ENCODE measurements around the gene IGF2.

Gene IGF2

GRCh38 chr11:2156416-2157182, 17.4 kb upstream of the IGF2 start:
- H3K4me3 ChIP-seq (ENCODE audit: low read length): no peak overlapping the region
- DNase-seq (ENCODE audit: low read depth, low spot score): no peak

GRCh38 chr11:2155511-2155910, 16.3 kb upstream of the IGF2 start:
- H3K4me3 ChIP-seq (ENCODE audit: low read length): no peak overlapping the region
- DNase-seq (ENCODE audit: low read depth, low spot score): no peak

DNA sequence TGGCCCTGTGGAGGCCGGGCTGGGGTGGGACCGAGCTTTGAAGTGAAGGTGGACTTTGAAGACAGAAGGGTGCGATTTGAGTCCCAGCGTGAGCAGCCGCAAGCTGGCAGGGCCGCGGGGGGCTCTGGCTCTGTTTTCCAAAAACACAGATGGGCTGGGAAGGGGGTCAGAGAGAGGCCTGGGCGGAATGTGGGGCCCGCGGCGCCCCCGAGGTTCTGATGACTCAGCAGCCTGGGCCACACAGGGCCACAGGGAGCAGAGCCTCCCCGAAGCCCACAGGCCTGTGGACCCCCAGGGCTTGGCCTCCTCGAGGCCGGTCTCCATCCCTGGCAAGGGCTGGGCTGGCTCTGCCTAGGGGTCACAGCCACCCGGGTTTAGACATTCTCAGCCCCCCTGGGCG, 15.7 kb upstream of the IGF2 start:
- H3K4me3 ChIP-seq (ENCODE audit: low read length): no peak overlapping the region
- DNase-seq (ENCODE audit: low read depth, low spot score): no peak

- no peak overlapping the region for H3K4me3 ChIP-seq (ENCODE audit: low read length)
Observed at GRCh38 chr11:2154195-2154585, 15.0 kb upstream of the IGF2 start.

DNA sequence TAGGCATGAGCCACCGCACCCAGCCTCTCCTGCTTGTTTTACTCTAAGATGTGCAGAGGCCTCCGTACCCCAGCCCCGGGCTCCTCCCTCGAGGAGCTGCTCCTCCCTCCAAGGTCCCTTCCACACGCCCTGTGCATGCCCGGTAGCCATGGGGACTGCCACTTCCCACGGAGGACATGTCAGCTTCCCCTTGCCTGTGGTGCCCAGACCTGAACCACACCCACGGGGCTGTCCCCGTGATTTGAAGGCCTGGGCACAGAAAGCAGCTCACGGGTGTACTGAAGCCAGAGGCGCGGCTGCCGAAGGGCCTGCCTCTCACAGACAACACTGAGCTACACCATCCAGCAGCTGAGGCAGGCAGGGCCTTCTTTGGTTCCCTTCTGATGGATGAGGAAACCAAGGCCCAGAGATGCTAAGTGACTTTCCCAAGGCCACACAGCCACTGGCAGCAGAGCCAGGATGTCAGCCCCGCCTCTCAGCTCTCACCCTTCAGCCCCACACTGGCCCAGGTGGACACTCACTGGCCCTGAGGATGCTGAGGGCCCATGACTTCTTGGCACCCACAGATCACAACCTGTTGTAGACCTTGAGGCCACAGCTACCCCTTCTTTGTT, 14.5 kb upstream of the IGF2 start:
- no peak for DNase-seq (ENCODE audit: low read depth, low spot score)
- no peak overlapping the region for H3K4me3 ChIP-seq (ENCODE audit: low read length)

More at GRCh38 chr11:2154195-2154585, 15.0 kb upstream of the IGF2 start:
- DNase-seq (ENCODE audit: low read depth, low spot score): no peak

DNA sequence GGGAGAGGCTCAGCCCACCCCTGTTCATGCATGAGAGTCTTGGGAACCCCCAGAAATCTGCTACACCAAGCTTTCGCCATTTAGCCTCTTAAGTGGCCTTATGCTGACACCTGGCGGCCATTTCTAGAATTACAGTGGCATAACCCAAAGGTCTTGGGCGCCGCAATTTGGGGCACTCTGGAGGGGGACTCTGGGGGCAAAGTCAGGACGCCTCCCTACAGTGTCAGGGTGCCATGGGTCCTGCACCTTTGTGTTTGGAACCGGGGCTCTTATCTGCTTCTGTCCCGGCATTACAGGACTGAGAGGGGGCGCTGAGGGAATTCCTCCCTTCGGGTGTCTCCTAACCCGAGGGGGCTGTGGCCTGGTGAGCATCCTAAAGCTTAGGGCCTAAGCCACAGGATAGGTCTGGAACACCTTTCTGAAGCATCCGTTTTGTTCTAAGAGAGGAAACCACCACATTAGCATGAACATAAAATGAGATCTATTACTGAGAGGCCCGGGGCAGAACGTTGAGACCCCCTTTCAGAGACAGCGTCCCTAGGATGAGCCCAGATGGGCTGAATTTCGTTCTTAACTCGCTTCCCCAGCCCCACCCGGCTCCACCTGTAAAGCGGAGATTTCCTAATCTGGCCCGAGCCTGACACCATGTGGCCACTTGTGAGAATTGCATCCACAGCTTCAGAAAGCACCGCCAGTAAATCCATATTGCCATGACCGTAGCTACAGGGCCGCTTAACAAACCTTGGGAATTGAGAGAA, 12.5 kb upstream of the IGF2 start:
- no peak overlapping the region for H3K4me3 ChIP-seq (ENCODE audit: low read length)
- peak; percentile 65 for DNase-seq (ENCODE audit: low read depth, low spot score)

DNA sequence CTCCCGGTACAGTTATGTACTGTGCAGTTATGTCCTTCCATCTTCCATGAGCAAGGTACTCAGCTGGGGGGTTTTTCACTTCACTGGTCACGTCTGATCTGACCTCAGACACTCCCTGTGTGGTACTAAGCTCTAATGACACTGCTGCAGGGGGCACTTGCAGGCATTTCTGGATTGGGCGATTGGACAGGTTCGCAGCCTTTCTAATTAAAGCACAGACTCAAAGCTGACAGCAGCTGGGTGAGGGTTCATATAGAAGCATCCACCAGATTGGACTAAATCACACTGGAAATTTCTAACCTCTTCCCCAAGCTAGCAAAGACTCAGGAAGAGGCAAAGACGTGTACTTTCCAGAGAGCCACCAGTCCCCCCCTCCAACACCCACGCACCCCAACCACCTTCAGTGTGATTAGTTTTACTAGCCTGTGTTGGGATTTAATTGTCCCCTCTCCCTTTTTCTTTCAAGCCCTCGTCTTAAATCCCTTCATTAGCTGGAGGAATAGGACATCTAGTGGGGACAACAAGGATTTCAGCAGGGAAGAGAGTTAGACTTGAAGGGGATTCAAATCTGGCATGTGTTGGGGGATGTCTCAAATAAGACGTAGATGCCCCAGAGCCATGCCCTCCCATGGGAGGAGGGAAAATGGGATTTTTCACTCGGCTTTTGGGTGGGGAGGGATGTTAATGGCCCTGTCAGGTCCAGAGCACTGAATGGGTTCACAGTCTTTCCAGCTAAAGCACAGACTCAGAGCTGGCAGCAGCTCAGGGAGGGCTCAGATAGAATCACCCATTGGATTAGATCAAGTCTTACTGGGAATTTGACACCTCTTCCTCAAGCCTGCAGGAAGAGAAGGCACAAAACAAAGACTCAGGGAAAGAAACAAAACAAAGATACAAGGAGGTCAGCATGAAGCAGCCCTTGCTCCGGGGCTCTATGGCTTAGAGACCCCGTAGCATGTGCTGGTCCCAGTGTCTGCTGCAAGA, 11.0 kb upstream of the IGF2 start:
- no peak for DNase-seq (ENCODE audit: low read depth, low spot score)
- H3K4me3 ChIP-seq (ENCODE audit: low read length): no peak overlapping the region

DNA sequence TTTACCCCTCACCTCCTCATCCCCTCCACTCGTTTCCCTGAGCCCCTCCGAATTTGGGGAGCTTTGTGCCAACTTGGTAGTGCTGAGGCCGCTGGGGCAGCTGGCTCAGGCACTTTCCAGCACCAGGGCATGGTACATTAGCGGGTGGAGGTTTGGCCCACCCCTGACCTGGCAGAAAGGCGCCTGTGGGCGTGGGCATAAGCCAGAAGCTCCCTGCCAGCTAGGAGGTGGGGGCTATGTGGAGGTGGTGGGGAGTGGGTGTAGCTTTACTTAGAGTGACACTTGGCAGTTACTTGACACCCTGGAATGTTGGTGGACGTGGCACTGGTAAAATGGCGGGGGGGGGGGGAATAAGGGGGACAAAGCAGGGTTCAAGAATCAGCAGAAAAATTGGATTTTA, 10.3 kb upstream of the IGF2 start:
- DNase-seq (ENCODE audit: low read depth, low spot score): no peak
- no peak overlapping the region for H3K4me3 ChIP-seq (ENCODE audit: low read length)

DNA sequence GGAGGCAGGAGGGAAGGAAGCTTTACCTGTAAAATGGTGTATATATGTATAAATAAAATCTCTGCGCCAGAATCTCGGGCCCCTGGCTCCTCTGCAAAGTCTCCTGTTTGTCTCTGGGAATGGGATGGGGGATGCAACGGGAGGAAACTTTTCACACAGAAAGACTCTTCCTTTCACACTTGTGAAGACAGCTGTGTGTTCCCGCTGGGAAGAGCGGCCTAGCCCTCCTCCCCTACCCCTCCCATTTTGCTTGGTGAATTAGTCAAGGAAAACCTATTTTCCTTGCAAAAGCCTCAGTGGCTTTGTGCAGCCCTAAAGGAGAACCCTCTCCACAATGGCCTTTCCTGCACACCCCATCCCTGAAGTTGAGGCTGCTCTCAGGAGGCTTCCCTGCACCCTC, 9.4 kb upstream of the IGF2 start:
- no peak overlapping the region for H3K4me3 ChIP-seq (ENCODE audit: low read length)
- no peak for DNase-seq (ENCODE audit: low read depth, low spot score)

- no peak for DNase-seq (ENCODE audit: low read depth, low spot score)
Observed at GRCh38 chr11:2147391-2147790, 8.2 kb upstream of the IGF2 start.

DNA sequence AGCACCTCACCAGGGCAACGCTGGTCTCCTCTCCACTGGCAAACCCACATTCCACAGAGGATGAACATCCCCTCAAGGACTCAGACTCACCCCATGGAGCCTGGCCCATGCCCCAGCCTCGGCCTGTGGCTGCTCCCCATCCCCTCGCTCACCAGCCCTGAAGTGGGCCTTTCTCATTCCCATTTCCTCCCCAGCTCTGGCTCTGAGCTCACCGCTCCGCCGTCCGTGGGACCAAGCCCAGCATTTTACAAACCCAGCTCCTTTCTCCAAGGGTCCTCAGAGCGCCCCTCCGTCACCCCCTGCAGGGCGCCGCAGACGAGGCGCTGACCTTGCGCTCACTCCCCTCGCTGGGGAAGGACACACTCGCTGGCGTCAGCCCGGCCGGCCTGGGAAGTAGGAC, 6.9 kb upstream of the IGF2 start:
- no peak for DNase-seq (ENCODE audit: low read depth, low spot score)
- no peak overlapping the region for H3K4me3 ChIP-seq (ENCODE audit: low read length)

More at GRCh38 chr11:2147391-2147790, 8.2 kb upstream of the IGF2 start:
- no peak overlapping the region for H3K4me3 ChIP-seq (ENCODE audit: low read length)

DNA sequence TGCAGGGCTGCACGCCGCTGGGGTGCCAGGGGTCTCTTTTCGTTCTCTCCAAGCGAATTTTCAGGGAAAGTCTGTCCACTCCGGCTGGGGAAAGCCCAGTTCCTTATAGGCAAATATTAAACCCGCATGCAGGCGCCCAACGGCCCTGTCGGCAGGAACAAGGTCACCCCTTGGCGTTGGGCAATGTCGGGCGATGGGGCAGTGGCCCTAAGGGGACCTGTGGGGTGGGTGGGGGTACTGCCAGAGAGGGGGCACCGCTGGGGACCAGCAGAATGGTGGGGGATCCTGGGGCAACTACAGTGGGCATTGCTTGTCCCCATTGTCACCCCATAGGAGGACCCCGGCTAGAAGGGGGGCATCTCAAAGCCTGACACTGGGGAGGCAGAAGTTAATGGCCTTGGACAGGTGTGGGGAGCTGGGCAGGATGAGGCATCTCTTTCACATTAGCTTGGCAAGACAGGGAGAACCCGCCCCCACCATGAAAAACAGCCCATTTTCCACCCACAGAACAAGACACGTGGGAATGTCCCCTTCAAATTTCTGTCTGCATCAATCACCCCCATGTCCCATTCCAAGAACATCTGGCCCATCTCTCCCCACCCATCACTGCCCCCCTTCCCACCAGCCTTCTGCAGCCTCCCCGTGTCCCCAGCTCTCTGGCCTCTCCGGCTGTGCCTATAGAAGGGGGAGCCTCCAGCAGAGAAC, 5.5 kb upstream of the IGF2 start:
- DNase-seq (ENCODE audit: low read depth, low spot score): no peak
- no peak overlapping the region for H3K4me3 ChIP-seq (ENCODE audit: low read length)

GRCh38 chr11:2143799-2144543, 4.8 kb upstream of the IGF2 start:
- DNase-seq (ENCODE audit: low read depth, low spot score): no peak
- H3K4me3 ChIP-seq (ENCODE audit: low read length): no peak overlapping the region

- H3K4me3 ChIP-seq (ENCODE audit: low read length): no peak overlapping the region
- no peak for DNase-seq (ENCODE audit: low read depth, low spot score)
Observed at GRCh38 chr11:2143477-2143798, 4.2 kb upstream of the IGF2 start.

- no peak for DNase-seq (ENCODE audit: low read depth, low spot score)
- H3K4me3 ChIP-seq (ENCODE audit: low read length): no peak overlapping the region
Observed at GRCh38 chr11:2142762-2143202, 3.6 kb upstream of the IGF2 start.

GRCh38 chr11:2142300-2142759, 3.1 kb upstream of the IGF2 start:
- no peak overlapping the region for H3K4me3 ChIP-seq (ENCODE audit: low read length)
- DNase-seq (ENCODE audit: low read depth, low spot score): no peak

DNA sequence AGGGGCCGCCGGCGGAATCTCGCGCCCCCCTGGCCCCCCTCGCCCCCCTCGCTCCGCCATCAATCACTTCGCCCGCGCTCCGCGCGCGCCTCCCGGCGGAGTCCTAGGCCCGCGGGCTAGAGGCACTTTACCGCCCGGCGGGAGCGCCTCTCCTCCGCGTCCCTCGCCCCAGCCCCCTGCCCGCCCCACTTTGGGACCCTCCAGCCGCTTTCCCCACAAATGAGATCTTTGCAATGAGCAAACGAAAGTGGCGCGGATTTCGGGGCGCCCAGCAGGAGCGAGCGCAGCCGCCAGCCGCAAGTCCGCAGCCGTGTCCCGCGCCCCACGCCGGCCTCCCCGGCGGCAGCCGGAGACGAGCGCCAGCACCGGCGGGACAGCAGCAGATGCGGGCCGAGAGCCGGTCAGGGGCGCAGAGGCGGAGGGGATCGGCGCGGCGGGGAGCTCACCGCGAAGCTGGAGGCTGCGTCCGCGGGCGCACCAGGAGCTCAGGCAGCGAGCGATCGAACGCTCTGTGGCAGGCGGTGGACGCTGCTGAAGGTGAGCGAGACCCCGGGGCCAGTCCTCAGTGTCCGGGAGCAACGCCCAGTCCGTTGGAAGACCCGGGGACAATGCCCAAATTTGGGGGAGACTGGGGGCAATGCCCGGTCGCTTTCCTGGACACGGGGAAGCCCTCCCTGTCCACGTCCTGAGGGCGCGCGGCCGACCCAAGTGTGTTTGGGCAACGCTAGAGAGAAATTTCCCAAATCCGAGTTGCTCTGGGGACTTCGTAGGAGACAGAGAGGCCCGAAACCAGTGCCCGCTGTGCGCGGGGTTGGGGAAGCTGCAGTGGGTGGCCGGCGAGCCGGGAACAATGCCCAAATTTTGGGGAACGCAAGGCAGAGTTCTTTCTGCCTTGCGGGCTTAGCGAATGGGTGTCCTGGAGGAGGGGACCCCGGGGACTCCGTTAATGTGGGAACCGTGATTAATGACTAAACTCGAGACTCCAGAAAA, 1.5 kb upstream of the IGF2 start:
- DNase-seq (ENCODE audit: low read depth, low spot score): no peak
- H3K4me3 ChIP-seq (ENCODE audit: low read length): no peak overlapping the region

Data from Jurkat, Clone E6-1 (cell line).